ENCODE measurements around the gene AFAP1. TPM values are rescaled to one million over a fixed set of nuclear protein-coding genes. Genes with fewer than 3 reads are reported as not detected.

Gene AFAP1
- total and polyA plus RNA-seq, 2 donors (not counting 3 experiments of a cell fraction or from before 2014, with no cell fraction given): 32.3 to 103 TPM

DNA sequence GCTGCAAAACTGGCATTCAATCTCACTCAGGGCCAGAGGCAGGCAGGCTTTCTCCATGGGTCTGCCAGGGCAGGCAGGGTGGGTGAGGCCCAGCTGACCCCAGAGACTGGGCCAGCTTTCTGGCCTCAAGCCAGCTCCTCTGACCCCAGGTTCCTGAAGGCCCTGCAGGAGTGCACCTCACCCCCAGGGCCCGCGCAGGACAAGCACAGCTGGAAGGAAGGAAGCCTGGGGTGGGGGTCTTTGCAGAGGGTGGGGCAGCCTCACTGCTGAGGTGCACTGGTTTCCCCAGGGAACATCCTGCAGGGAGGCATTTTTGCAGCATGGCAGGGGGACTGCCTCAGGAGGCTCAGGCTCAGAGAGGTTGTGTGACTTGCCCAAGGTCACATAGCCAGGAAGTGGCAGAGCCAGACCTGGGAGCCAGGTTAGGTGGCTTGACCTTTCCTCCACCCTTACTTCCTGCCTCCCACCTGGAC, 31.5 kb upstream of the AFAP1 start:
- Histone ChIP-seq H3K79me2 (ENCODE audit: control insufficient read depth, insufficient read depth, low read length) (peaks cover 20% of the 10 kb centered on the region), H3K4me2 (ENCODE audit: insufficient read depth, low read length) (peak overlapping the region; percentile 80), H3K27me3 (ENCODE audit: control insufficient read depth in 2 of 2, insufficient read depth in 2 of 2, low read length in 2 of 2) (no peaks in the 10 kb centered on the region), H3K9me1 (replicated peaks; ENCODE audit: control insufficient read depth, extremely low read depth, insufficient read depth, low read length) (no peaks in the 10 kb centered on the region), H3K4me1 (ENCODE audit: control insufficient read depth, extremely low read depth, insufficient read depth, low read length) (peaks cover 48% of the 10 kb centered on the region), H3K36me3 (ENCODE audit: control insufficient read depth in 2 of 2, extremely low read depth in 1 of 2, insufficient read depth in 2 of 2, low read length in 2 of 2) (no peaks in the 10 kb centered on the region), H4K20me1 (replicated peaks; ENCODE audit: control insufficient read depth, extremely low read depth, insufficient read depth, low read length) (no peaks in the 10 kb centered on the region), H3K4me3 (replicated peaks in 1 of 3; ENCODE audit: insufficient read depth in 1 of 3, low read depth in 1 of 3, low read length in 3 of 3) (peak overlapping the region; percentile 20 to 36 (median 22)), H3K27ac (ENCODE audit: insufficient read depth, low read depth, low read length) (peak overlapping the region; percentile 89), H3K9ac (replicated peaks; ENCODE audit: extremely low read depth, insufficient read depth, low read length) (peak overlapping the region; percentile 80), H3K9me3 (replicated peaks; ENCODE audit: control insufficient read depth, insufficient read depth, low read length) (no peaks in the 10 kb centered on the region), H2AFZ (ENCODE audit: low read depth, low read length) (no peak overlapping the region)
- FAIRE-seq (peak; percentile 24), DNase-seq (ENCODE audit: low read depth, low spot score) (no peak)
- dilution Hi-C loops (cut with MboI; ENCODE audit: extremely low pct_ligation_motif_present, low sequenced_read_pairs): no loop called here
- no TSS peak for BruUV-seq (replicated peaks)
- TF ChIP-seq POLR2A (IDR thresholded peaks at IDR 0.05; ENCODE audit: low read depth, low read length) (no peak), EZH2 (IDR thresholded peaks at IDR 0.05; ENCODE audit: borderline replicate concordance, low read depth, low read length, severe bottlenecking) (no peak), POLR2AphosphoS5 (IDR thresholded peaks at IDR 0.05; ENCODE audit: insufficient read depth, low read depth, low read length) (no peak), MYC (IDR thresholded peaks at IDR 0.05; ENCODE audit: low read depth, low read length) (no peak), JUN (IDR thresholded peaks at IDR 0.05; ENCODE audit: borderline replicate concordance, insufficient read depth, insufficient read length, low read depth) (no peak), GATA2 (IDR thresholded peaks at IDR 0.05; ENCODE audit: insufficient read depth, insufficient read length, low read depth, low read length) (no peak)
- TF ChIP-seq, protein P1, sequence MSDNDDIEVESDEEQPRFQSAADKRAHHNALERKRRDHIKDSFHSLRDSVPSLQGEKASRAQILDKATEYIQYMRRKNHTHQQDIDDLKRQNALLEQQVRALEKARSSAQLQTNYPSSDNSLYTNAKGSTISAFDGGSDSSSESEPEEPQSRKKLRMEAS (IDR thresholded peaks at IDR 0.05; ENCODE audit: insufficient read depth, insufficient read length): no peak
- ChIA-PET POLR2A (interaction anchor here (0.6 to 1.3 kb wide), 2 partner anchors 31 to 33 kb away, joined by 3 to 6 read pairs; partner anchors contain the start of gene AFAP1), CTCF (interaction anchor here (0.9 to 1.5 kb wide), 3 partner anchors 16 to 166 kb away, joined by 3 read pairs; partner anchors contain the start of gene AFAP1)
- intact Hi-C loops (cut with micrococcal nuclease): no loop called here
